GM21447 (cell line): ENCODE results near the gene ST6GALNAC2.
"Not testable (repeated sequence)": the region's sequence is repeated elsewhere in the genome, so short reads cannot be mapped to it uniquely, and the experiment has no call there.

Source experiments
- ATAC-seq: cut with Tn5 transposase; IDR thresholded peaks from one replicate; pipeline ENCODE4 v1.9.1; 2021; ENCODE audit not compliant: unreplicated experiment

The ST6GALNAC2 gene

DNA sequence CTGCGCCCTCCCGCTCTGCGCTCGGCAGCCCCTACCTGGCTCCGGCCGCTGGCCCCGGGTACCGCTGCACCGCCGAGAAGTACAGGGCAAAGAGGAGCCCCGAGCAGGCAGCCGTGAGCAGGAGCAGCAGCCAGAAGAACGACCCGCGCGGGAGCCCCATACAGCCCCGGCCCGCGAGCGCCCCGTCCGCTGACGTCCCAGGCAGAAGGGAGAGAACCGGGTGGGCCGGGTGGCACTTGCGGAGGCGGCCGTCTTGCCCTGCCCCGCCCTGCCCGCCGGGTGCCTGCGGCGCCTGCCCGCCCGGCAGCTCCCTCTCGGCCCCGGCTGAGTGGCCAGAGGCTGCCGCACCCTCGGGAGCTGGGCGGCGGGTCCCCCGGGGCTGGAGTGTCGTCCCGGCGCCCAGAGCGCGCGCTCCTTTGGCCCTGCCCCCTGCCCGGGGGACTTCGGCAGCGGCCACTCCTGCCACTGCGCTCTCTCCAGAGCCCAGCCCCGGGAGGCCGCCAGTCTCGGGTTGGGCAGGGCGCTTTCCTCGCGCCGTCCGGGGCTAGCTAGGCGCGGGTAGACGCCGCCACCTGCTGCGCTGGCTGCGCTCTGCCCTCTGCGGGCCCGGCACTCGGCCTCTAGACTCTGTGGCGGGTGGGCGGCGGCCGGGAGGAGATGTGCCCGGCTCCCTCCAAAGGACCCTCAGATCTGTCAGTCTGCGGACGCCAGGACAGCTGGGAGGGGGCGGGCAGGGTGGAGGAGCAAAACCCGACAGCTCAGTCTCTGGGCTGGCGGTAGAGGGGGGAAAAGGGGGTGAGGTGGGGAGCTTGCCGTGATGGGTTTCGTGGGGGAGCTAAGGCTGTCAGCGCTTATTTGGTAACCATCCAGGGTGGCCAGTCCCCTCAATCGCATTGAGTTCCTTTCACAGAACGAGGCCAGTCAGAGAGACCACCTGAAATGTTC lies at the start of gene ST6GALNAC2:
ST6GALNAC2 (minus strand) TSS at position 212 of the 945 bp plus-strand sequence; CDS start at position 160, 52 bp downstream.
- no peak for ATAC-seq

DNA sequence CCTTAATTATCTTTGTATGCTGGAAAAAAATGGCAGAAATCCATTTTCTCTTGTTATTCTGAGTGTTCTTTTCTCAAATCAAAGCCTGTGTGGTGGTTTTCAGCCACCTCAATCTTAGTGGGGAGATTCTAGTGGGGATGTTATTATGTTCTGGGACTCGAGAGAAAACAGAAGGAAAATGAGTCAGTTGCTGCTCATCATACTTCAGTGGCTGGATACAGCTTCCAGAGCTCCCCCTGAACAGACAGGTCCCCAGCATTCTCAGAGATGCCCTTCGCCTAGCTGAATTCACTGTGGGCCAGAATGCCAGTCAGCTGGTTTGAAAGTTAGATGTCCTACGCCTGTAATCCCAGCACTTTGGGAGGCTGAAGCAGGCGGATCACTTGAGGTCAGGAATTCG lies 49.4 kb upstream of the ST6GALNAC2 start:
- no peak for ATAC-seq

DNA sequence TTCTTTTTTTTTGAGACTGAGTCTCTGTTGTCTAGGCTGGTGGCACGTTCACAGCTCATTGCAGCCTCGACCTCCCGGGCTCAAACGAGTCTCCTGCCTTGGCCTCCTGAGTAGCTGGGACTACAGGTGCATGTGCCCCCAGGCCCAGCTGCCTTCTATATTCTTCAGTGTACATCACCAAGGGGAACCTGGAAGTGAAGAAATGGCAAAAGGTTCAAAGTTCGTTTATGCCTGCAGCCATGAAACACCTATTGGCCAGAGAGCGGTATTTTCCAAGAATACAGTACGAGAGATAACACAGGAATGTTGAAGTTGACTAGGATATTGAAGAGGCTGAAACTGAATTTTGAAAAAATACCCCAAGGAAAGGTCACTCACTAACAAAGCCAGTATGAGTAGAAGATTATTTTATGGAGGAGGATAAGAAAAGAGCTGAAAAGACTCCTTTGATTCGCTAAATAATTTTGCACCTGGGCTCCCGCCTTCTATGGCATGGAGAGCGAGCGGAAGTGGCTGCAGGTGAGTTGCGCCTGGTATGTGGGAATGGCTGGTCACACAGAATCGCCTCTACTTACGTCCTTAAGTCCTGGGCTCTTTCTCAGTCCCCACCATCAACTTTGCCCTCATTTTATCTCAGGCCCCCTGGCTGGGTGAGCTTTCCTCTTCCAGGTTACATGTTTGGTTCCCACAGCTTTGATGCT lies 48.1 kb upstream of the ST6GALNAC2 start:
- no peak for ATAC-seq

DNA sequence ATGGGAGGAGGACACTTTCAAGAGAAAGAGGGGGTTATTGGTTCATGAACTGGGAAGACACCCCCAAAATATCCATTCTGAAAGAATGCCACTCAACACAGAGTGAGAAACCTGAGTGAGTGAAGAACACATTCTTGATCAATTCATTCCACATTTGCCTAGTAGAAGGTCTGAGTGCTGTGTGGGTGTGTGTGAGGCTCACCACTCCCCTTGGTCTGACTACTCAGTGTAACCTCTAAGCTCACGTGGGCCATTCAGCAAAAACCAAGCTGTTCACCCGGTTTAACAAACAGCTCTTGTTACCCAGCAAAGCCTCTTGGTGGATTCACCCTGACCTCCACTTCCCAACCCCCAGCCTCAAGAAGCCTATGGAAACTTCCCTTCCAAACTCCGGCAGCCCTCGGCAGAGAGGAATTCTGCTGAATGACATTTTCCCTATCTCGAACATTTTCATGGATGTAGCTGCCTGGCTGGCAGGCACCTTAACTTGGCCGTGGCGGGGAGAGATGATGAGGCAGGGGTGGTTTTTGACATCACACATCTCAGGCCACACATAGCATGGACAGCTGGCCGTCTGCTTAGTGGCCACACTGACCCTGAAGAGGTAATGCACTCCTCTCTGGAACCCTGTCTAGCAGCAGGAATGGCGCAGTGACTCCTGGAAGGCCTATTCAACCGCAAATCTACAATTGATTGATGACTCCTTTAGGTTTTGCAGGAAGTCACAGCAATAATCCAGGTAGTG lies 46.3 kb upstream of the ST6GALNAC2 start:
- no peak for ATAC-seq

DNA sequence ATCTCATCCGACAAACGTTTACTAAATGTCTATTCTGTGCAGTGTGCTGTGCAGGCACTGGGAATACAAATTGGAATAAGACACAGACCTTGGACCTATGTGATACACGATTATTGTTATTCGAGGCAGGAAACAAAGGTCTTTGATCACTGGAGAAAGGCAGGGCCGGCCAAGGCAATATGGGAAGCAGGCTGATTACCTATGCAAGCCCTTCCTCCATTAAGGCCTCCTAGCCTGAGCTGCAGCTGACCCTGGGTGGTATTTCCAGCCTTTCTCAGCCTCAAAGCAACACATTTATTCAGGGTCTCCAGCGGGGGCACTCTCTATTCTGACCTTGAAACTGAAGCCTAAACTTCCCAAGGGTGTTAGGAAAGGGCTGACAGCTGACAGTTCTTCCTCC lies 44.5 kb upstream of the ST6GALNAC2 start:
- ATAC-seq = no peak

DNA sequence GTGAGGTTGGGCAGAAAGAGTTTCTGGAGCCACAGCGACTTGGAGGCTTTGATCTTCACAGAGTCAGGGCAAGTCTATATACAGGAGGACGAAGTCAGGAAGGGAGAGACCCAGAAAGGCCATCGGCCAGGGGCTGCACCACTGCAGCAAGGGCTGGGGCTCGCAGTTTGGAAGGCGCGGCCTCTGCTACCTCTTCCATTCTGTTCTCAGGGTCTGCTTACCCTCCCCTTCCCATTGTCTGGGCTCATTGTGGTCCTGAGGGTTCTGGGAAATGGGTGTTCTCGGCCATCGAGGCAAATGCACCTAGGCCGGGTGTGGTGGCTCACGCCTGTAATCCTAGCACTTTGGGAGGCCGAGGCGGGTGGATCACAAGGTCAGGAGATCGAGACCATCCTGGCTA lies 41.9 kb upstream of the ST6GALNAC2 start:
- no peak for ATAC-seq

DNA sequence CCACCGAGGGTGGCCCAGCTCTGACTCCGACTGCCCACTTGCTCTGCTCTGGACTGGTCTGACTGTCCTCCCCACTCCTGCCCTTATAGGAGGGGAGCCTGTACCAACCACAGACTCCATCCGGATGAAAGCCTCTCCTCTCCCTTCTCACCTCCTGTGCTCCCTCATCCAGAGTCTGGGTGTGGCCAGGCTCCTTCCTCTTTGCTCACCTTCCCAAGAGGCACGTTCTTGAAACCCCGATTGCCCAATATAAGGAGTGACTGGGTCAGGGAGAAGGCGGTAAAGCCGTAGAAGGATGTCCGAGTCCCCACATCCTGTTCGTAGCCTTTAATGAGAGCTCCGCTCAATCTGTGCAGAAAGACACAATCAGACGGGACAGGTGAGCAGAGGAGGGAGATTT lies 40.8 kb upstream of the ST6GALNAC2 start:
- no peak for ATAC-seq

DNA sequence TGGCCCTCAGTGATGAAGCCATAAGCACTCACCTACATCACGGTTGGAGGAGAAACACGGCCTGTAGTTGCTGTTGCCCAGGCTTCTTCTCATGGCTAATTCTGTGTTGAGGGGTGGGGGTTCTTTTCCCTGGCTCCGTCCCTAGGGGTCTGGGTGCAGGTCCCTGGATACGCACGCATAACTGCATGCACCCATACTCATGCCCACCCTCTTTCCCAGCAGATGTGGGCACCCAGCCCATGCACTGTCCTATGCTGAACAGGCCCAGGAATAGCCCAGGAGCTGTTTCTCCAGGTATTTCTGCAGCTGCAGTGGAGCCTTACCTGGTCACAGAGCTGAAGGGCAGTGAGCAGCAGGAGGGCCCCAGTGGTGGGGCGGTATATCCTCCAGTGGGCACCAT lies 39.8 kb upstream of the ST6GALNAC2 start:
- ATAC-seq = no peak

DNA sequence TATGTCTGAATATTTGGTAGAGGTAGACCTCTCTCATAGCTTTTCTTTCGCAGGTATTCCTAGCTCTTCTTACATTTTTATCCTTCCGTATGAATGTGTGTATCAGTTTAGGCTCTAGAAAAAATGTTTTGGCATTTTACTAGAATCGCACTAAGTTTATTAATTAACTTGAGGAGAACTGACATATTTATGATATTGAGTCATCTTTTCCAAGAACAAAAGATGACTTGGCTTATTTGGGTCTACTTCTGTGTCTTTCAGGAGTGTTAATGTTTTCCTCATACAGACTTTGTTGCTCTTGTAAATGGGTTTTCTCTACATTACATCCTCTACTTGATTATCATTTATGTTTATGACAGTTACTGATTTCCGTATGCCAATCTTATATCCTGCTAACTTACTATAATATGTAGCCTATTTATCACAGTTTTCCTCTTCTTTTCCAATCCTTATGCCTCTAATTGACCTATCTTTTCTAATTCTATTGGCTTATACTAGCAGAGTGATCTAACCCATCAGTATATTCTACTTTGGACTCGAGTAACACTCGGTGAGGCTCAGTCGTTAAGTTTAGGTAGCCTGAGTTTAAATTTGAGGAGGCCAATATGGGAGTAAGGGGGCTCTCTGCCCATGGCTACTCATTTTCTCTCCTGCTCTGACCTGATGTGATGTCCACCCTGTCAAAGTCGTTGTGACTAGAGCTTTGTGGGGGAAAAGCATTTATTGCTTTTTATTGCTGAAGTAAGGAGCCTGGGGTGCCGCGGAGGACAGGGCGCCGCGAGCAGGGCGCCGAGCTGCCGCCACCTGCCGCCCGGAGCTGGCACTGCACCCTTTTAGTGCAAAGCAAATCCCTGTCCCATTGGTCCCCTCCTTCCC lies 37.8 kb upstream of the ST6GALNAC2 start:
- ATAC-seq = no peak

DNA sequence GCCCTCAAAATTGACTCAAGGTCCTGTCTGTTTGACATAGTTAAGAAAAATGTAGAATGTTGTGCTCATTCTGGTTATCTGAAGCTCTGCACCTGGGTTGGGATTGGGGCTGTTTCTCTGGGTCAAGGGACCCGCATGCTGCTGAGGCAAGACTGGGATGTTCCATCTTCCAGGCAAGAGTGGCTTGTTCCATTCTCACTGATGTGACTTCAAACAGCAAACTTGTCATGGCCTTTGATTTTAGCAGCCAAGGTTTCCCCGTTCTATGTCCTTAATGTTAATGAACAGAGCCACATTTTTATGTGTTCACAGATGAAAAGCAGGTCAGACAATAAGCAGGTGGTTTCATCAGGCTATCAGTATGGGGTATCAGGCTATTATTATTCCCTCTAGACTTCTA lies 32.2 kb upstream of the ST6GALNAC2 start:
- no peak for ATAC-seq

DNA sequence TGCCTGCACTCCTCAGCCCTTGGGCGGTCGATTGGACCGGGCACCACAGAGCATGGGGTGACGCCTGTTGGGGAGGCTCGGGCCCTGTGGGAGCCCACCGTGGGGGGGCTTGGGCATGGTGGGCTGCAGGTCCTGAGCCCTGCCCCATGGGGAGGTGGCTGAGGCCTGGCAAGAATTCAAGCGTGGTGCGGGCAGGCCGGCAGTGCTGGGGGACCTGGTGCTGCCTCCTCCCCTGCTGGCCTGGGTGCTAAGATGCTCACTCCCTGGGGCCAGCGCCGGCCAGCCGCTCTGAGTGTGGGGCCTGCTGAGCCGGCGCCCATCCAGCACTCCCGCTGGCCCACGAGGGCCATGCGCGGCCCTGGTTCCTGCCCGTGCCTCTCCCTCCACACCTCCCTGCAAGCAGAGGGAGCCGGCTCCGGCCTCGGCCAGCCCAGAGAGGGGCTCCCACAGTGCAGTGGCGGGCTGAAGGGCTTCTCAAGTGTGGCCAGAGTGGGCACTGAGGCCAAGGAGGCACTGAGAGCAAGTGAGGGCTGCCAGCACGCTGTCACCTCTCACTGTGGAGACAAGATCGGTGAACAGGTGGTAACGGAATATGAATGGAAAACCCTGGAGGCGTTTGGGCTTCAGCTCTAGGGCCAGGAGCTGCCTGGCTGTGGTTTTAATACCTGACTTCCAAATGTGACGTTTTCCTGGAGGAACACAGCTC lies 29.4 kb upstream of the ST6GALNAC2 start:
- ATAC-seq = no peak

DNA sequence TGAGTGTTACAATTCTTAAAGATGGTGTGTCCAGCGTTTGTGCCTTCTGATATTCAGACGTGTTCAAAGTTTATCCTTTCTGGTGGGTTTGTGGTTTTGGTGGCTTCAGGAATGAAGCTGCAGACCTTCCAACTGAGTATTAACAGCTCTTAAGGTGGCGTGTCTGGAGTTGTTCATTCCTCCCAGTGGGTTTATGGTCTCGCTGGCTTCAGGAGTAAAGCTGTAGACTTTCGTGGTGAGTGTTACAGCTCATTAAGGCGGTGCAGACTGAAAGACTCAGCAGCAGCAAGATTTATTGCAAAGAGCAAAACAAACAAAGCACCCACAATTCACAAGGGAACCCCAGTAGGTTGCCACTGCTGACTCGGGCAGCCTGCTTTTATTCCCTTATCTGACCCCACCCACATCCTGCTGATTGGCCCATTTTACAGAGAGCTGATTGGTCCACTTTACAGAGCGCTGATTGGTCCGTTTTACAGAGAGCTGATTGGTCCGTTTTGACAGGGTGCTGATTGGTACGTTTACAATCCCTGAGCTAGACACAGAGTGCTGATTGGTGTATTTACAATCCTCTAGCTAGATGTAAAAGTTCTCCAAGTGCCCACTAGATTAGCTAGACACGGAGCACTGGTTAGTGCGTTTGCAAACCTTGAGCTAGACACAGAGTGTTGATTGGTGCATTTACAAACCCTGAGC lies 28.6 kb upstream of the ST6GALNAC2 start:
- not testable (repeated sequence) for ATAC-seq

DNA sequence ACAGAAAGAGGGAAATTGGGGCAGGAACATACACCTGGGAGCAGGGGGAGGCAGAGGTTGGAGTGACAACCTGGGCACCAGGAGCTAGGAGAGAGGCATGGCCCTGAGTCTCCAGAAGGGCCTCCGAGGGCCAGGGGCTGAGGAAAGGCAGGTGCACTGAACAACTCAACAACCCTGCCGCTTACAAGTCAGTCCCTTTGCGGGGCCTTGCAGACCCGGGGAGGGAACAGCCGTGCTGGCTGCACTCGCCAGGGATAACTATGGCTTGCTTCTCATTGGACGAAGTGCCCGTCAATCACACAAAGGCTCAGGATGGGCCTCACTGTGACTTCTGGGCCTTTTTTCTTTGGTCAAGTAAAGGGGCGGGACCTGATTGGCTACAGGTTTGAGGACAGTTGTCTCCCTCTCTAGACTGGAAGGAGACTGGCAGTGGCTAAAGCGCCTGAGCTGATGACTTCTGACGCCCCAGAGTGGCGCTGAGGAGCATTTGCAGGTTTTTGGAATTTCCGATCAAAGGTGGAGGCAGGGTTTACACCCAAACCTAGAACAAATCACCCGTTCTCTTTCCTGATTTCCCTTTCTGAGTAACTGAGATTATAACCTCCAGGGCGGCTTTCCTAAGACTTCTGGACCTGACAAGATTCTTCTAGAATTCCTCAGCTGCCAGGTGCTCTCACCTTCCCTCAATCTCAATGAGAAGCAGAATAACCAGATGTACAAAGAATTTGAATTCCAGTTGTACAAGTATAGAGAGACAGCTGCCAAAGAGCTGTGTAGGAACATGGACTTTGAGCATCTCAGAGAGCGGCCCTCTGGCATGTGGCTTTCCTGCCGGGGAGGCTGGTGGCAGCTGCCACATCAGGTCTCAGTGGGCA lies 27.6 kb upstream of the ST6GALNAC2 start:
- no peak for ATAC-seq

DNA sequence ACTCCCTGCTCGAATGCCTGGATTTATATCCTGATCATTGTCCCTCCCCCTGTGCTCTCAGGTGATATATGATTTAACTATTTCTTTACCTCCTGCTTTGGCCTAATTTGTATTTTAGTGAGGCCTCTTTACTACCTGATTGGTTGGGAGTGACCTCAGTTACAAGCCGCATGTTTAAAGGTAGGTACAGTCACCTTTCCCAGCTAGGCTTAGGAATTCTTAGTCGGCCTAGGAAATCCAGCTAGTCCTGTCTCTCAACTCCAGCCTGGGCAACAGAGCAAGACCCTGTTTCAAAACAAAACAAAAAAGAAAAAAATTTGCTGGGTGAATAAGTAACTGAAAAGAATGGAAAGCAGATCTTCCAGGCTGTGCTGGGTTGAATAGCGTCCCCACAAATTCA lies 26.8 kb upstream of the ST6GALNAC2 start:
- ATAC-seq = no peak

DNA sequence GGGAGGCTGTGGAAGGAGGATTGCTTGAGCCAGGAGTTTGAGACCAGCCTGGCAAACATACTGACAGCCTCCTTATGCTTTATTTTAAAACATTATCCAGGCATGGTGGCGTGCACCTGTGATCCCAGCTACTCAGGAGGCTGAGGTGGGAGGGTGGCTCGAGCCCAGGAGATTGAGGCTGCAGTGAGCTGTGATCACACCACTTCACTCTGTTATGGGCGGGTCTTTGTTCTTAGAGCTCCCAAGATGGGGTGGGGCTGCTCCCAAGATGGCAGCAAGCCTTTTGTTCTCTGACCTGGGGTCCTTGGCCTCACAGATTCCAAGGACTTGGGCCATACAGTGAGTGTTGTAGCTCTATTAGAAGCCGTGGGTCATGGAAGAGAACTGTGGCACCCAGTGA lies 26.1 kb upstream of the ST6GALNAC2 start:
- ATAC-seq = no peak

DNA sequence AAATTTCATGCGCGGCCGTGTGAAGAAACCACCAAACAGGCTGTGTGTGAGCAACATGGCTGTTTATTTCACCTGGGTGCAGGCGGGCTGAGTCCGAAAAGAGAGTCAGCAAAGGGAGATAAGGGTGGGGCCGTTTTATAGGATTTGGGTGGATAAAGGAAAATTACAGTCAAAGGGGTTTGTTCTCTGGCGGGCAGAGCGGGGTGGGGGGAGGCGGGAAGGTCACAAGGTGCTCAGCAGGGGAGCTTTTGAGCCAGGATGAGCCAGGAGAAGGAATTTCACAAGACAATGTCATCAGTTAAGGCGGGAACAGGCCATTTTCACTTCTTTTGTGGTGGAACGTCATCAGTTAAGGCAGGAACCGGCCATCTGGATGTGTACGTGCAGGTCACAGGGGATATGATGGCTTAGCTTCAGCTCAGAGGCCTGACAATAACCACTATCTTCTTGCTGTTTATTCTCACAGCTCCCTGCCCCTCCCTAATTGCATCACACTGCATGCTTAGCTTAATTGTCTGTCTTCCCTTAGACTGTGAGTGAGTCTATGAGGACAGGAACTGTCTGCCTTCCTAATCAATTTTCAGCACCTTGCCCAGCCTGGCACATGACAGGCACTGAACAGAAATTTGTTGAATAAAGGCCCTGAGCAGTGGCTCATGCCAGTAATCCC lies 25.6 kb upstream of the ST6GALNAC2 start:
- not testable (repeated sequence) for ATAC-seq

DNA sequence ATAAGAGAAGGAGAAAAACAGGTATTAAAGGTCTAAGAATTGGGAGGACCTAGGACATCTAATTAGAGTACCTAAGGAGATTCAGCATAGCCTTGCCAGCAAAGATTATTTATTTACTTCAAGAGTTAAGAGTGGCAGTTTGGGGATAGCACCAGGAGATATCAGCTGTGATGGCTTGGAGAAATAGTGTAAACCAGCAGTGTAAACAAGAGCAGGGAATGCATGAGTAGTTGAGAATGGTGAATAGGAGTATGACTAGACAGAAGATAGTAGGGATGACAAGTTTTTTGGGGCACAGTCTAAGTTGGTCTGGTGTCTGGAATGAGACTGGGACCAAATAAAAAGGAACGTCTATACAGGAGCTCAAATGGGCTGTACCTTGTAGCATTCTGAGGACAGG lies 21.0 kb upstream of the ST6GALNAC2 start:
- ATAC-seq = not testable (repeated sequence)

DNA sequence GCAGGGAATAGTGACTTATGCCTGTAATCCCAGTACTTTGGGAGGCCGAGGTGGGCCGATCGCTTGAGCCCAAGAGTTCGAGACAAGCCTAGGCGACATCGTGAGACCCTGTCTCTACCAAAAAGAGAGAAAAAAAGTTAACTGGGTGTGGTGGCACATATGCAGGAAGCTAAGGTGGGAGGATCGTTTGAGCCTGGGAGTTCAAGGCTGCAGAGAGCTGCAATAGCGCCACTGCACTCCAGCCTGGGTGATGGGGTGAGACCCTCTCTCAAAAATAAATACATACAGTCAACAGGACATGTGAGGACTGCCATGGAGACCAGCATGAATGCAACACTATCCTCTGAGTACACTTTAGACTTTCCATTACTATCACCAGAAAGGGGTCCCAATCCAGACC lies 15.4 kb upstream of the ST6GALNAC2 start:
- ATAC-seq = no peak
